HTERT RPE-1 (cell line): ENCODE data around the gene DRC7.

Source experiments
- in situ Hi-C: fragments of 300-500 bp; cut with MboI; formaldehyde crosslinking; loops from 4 replicates; pipeline ENCODE4 v1.14.3; 2020; ENCODE audit warnings: low sequenced_read_pairs

The DRC7 gene

DNA sequence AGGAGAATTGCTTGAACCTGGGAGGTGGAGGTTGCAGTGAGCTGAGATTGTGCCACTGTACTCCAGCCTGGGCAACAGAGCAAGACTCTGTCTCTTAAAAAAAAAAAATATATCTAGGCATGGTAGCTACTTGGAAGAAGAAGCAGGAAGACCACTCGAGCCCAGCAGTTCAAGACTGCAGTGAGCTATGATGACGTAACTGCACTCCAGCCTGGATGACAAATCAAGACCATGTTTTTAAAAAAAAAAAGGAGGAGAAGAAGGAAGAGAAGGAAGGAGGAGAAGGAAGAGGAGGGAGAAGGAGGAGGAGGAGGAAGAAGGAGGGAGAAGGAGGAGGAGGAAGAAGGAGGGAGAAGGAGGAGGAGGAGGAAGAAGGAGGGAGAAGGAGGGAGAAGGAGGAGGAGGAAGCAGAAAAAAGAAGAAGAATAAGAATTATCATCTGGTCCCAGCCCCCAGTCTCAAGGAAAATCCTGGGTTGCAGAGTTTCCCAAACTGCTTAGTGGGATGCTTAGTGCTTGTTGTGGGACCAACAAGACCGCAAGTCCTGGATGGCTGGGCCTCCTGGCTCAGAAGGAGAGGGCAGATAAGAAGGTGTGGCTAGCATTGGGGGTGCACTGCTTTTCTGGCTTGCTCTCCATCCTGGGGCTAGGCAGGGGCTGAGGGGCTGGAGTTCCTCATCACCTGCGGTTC is 3.7 kb upstream of the DRC7 start:
- in situ Hi-C loops = no loop called here

DNA sequence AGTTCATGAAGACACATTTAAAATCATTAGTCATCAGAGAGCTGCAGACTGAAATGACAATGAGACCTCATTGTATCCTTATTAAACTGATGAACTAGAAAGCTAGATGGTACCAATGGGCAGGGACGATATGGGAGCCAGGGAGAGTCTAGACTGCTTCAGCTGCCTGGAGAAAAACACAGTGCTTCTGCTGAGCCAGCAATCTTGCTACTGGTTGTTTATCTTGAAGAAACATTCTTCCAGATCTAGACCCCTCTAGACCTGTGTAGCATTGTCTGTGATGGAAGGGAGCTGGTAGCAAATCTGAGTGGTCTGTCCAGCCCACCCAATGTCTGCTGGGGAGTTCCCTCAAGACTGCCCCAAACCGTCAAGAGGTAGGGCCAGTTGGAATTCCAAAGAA is 2.0 kb upstream of the DRC7 start:
- in situ Hi-C loops = no loop called here

DNA sequence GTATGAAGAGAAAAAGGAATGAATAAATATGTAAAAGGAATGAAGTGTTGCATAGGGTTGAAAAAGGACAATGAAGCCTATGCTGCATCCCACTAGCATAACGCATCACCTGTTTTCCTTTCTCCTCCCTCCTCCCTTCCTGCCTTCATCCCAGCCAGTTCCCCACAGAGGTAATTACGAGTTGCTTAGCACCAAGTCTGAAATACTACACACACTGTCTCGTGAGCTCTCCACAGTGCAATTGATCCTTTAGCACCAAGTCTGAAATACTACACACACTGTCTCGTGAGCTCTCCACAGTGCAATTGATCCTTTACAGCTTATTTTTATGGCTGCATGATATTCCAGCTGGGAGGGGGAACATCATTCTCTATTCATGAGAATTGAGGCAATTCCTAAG is 1.1 kb upstream of the DRC7 start:
- in situ Hi-C loops = no loop called here

GRCh38 chr16:57694231-57694724 is 328 bp upstream of the DRC7 start:
- in situ Hi-C loops = no loop called here

DNA sequence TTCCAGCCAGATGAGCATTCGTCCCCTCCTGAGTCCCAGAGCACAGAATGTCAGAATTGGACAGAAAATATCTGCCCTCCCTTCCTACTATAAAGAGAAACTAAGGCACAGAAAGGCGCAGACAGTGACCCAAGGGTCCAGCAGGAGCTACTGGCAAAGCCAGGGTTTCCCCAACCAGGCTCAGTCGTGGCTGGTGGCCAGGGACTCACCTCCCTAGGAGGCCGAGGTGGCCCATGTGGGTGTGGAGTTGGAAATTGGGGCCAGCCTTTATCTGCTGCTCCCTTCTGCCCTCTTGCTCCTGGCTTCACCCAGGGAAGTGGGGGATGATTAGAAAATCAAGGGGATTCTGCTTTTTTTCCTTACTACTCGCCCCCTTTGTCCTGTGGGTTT is 1.1 kb downstream of the DRC7 start:
- in situ Hi-C loops = no loop called here

- in situ Hi-C loops = no loop called here
Measured at GRCh38 chr16:57696240-57696639, 1.6 kb downstream of the DRC7 start.

DNA sequence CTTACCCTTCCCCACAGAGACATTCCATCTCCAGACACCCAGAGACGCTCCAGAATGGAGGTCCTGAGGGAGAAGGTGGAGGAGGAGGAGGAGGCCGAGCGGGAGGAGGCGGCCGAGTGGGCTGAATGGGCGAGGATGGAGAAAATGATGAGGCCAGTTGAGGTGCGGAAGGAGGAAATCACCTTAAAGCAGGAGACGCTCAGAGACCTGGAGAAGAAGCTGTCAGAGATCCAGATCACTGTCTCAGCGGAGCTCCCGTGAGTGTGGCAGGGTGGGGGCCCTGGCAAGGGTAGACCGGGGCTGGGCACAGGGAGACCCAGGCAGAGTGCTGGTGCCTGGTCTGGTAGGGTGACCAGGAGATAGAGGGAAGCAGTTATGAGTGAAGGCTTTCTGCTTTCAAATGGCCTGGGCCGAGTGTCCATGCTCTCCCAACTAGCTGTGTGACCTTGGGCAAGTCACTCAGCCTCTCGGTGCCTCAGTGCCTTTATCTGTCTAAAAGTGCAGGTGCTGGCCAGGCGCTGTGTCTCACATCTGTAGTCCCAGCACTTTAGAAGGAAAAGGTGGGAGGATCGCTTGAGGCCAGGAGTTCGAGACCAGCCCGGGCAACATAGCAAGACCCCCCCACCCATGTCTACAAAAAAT is 3.4 kb downstream of the DRC7 start:
- in situ Hi-C loops = no loop called here

- in situ Hi-C loops = no loop called here
Measured at GRCh38 chr16:57698812-57699405, 4.3 kb downstream of the DRC7 start.

- in situ Hi-C loops = no loop called here
Measured at GRCh38 chr16:57699481-57699880, 4.9 kb downstream of the DRC7 start.

DNA sequence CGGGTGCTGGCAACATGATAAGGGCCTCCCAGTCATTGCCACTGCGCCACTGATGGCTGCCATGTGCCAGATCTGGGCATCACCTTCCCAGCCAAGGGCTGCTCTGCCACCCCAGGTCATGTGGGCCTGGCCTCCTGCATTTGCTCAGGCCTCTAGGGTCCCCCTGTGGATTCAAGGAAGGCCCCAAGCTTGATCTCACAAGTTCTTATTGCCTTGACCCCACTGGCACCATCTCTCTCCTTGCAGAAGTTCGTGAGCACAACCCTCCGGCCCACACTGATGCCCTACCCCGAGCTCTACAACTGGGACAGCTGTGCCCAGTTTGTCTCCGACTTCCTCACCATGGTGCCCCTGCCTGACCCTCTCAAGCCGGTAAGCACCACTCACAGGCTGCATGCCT is 5.3 kb downstream of the DRC7 start:
- in situ Hi-C loops = no loop called here

DNA sequence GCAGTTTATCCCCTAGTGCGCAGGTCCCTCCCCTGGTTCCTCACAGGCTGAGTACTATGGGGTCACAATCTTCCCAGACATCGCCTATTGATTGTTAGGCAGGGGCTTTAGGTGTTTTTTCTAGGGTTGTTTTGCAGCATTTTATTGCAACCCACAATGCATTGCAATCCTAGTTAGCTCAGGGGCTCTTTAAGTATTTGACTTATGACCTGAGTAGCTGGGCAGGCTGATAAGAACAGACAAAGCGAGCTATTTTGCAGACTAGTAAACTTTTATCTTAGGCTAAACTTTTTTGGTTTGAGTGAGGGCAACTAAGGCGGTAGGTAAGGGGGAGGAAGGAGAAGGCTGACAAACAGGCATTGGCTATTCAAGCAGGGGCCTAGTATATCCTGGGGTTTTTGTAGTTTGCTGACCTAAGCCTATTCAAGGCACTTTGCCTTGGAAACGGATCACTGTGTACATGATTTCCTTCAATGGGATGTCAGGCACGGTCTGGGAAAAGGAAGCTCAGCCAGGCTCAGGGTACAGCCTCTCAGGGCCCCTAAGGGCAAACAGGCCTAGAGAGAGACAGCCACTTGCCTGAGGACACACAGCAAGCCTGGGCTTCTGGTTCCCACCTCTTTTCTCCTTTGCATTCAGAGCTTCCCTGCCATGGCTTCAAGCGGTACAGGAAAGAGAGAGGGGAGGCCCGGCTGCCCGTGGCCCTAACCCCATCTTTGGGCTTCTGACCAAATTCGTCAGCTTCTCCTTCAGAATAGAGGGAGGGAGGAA is 6.4 kb downstream of the DRC7 start:
- in situ Hi-C loops = no loop called here

- in situ Hi-C loops = no loop called here
Measured at GRCh38 chr16:57701759-57702371, 7.3 kb downstream of the DRC7 start.

DNA sequence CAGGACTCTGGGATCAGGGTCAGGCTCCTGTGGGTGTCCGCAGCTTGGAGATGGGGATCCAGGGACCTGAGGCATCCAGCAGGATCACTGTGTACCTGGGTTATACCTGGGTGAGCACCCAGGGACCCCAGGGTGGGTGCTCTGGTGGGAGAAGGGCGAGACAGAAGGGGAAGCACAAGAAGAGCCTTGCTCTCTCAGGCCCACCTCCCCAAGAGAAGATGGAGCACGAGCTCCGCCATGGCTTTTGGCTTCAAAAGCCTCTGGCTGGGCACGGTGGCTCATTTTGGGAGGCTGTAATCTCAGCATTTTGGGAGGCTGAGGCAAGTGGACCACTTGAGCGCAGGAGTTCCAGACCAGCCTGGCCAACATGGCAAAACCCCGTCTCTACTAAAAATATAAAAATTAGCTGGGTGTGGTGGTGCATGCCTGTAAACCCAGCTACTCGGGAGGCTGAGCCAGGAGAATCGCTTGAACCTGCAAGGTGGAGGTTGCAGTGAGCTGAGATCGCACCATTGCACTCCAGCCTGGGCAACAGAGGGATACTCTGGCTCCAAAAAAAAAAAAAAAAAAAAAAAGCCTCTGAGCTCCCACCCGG is 8.9 kb downstream of the DRC7 start:
- in situ Hi-C loops = no loop called here

DNA sequence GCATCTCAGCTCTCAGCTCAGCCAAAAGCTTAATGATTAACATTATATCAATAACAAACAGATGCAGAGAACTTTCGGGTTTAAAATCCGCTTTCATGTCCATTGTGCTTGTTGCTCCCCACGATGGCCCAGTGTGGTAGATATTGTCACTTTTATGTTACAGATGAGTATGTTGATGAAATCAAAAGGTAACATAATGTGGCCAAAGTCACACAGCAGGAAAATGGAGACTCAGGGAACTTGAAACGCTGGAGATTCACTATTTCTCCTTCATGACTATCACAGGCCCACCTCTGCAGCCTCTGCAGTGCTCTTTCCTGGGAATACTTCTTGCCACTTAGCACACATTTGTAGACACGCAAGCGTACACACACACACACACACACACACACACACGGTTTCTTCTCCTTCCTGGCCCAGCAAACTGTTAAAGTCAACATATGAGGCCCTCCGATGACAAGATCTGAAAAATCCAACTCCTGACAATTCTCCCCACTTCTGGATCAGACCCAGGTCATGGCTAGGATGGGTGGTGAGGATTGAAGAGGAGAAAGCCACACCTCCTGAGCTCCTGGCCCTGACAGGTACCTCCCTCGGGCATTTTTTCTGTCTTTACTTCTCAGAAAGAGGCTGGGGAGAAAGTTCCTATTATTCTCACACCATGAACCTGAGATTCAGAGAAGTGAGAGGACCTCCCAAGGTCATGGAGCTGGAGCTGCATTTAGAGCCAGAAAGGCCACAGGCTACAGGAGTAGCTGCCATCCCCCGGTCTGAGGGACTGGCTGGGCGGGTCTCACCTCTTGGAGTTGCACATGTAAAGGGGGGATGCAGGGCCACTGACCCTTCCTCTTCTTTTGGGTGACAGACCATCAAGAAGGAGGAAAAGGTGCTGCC is 9.7 kb downstream of the DRC7 start:
- in situ Hi-C loops = no loop called here

DNA sequence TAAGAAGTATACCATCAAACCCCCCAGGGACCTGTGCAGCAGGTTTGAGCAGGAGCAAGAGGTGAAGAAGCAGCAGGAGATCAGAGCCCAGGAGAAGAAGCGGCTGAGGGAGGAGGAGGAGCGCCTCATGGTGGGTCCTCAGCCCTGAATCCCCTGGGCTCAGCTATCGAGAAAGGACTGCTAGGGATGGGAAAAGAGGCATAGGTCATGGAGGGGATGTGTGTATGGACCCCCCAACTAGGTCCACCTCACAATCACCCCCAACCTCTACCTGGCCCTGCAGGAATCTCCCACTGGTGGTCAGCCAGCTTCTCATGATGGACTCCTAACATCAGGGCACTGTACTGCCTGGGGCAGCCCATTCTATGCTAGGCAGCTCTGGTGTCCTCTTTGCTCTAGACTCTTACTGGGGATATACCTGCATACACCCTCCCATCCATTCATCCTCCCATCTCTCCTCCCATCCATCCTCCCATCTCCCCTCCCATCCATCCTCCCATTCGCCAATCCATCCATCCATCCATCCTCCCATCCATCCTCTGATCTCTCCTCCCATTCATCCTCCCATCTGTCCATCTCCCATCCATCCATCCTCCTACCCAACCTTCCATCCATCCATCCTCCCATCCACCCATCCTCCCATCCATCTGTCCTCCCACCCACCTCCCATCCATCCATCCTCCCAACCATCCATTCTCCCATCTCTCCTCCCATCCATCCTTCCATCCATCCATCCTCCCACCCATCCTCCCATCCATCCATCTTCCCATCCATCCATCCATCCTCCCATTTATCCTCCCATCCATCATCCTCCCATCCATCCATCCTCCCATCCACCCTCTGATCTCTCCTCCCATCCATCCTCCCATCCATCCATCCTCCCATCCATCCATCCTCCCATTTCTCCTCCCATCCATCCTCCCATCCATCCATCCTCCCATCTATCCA is 10.6 kb downstream of the DRC7 start:
- in situ Hi-C loops = no loop called here

- in situ Hi-C loops = no loop called here
Measured at GRCh38 chr16:57706717-57707116, 12.1 kb downstream of the DRC7 start.

DNA sequence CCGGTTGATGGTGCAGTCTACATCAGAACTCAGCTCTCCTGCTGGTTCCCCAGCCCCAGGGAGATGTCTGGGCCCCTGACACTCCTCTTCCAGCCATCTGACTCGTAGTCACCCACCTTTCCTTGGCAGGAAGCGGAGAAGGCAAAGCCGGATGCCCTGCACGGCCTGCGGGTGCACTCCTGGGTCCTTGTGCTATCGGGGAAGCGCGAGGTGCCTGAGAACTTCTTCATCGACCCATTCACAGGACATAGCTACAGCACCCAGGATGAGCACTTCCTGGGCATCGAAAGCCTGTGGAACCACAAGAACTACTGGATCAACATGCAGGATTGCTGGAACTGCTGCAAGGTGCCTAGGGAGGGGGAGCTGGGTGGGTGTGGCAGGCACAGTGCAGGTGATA is 12.7 kb downstream of the DRC7 start:
- in situ Hi-C loops = no loop called here

GRCh38 chr16:57708168-57708567 is 13.6 kb downstream of the DRC7 start:
- in situ Hi-C loops = no loop called here

DNA sequence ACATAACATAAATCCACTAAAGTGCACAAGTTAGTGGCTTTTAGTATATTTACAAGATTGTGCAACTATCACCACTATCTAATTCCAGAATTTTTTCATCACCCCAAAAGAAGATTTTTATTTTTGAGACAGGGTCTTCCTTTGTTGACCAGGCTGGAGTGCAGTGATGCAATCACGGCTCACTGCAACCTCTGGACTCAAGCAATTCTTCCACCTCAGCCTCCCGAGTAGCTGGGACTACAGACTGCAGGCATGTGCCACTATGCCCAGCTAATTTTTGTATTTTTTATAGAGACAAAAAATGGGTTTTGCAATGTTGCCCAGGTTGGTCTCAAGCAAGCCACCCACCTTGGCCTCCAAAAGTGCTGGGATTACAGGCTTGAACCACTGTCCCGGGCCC is 15.1 kb downstream of the DRC7 start:
- in situ Hi-C loops = no loop called here
